Measurements from ENCODE around the gene LPGAT1.

DNA sequence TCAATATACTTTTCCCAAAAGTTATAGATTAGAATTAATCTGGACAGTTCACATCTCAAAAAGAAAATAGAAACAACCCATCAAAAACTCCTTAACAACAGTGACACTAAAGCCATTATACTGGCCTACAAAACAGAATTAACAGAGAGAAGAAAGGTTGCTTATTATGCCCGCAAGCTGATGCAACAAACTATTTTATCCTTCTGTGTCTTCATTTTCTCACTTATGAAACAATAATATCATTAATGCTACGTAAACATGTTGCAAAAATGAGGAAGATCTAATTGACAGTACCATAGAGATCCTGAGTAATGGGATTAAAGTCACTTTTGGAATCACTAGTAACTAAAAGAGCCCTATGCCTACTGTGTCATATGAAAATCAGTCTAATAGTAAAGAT, 32.6 kb downstream of the LPGAT1 start:
- TF ChIP-seq, protein P1, sequence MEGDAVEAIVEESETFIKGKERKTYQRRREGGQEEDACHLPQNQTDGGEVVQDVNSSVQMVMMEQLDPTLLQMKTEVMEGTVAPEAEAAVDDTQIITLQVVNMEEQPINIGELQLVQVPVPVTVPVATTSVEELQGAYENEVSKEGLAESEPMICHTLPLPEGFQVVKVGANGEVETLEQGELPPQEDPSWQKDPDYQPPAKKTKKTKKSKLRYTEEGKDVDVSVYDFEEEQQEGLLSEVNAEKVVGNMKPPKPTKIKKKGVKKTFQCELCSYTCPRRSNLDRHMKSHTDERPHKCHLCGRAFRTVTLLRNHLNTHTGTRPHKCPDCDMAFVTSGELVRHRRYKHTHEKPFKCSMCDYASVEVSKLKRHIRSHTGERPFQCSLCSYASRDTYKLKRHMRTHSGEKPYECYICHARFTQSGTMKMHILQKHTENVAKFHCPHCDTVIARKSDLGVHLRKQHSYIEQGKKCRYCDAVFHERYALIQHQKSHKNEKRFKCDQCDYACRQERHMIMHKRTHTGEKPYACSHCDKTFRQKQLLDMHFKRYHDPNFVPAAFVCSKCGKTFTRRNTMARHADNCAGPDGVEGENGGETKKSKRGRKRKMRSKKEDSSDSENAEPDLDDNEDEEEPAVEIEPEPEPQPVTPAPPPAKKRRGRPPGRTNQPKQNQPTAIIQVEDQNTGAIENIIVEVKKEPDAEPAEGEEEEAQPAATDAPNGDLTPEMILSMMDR (IDR thresholded peaks at IDR 0.05), result no peak
- TF ChIP-seq EP300 (IDR thresholded peaks at IDR 0.05), result no peak
